Thoracic aorta (tissue), 2 donors: ENCODE measurements around the gene HOXB9. TPM values are rescaled to one million over a fixed set of nuclear protein-coding genes. Genes with fewer than 3 reads are reported as not detected.
A peak's percentile ranks its signal among the peaks of the same experiment; 100 is the strongest.

Source experiments
- ATAC-seq: fragments of 150-250 bp; one replicate; pipeline ENCODE4 v1.8.0; 2017; ENCODE audit warnings: low read depth; ENCODE audit not compliant: insufficient number of reproducible peaks, low FRiP score
- DNase-seq: peaks from one replicate; pipeline ENCODE4 v3.0.0-alpha.2; 2020; ENCODE audit warnings: low spot score
- H3K27ac ChIP-seq, 2 donors: fragments of 200-600 bp; sonication (generic); 1 replicate in 1 of 2; 2 replicates in 1 of 2; pipeline ENCODE4 v1.5.1; 2016; ENCODE audit warnings: mild to moderate bottlenecking in 2 of 2, moderate library complexity in 2 of 2
- H3K27me3 ChIP-seq: fragments of 200-600 bp; sonication (generic); replicated peaks from 2 replicates; pipeline ENCODE4 v1.6.0; 2016; ENCODE audit warnings: mild to moderate bottlenecking; ENCODE audit not compliant: insufficient read depth
- H3K36me3 ChIP-seq: fragments of 200-600 bp; sonication (generic); one replicate; pipeline ENCODE4 v1.5.1; 2016
- H3K4me1 ChIP-seq, 2 donors: fragments of 200-600 bp; sonication (generic); 1 replicate in 1 of 2; 2 replicates in 1 of 2; pipeline versions ENCODE4 v1.5.1 to v1.6.0; 2016; ENCODE audit warnings: low read depth in 2 of 2, mild to moderate bottlenecking in 1 of 2; ENCODE audit not compliant: control insufficient read depth in 1 of 2
- H3K4me3 ChIP-seq: fragments of 200-600 bp; sonication (generic); 2 replicates; pipeline ENCODE4 v1.5.1; 2016; ENCODE audit warnings: mild to moderate bottlenecking
- H3K9me3 ChIP-seq: fragments of 200-600 bp; sonication (generic); 2 replicates; pipeline ENCODE4 v1.5.1; 2016
- CTCF ChIP-seq: fragments of 200-600 bp; sonication (generic); IDR thresholded peaks from one replicate; pipeline ENCODE4 v1.5.1; 2019; ENCODE audit warnings: antibody characterized with exemption
- total RNA-seq, 2 donors: library from RNA; depleted of rRNA; stranded (reverse); fragments of >200 nt; gene quantifications; one replicate each; pipeline versions ENCODE4 v1.1.0 to v1.2.3, GENCODE V29; 2016

Gene HOXB9
- total RNA-seq, 2 donors from 2014 or later: not detected

- Histone ChIP-seq H3K9me3 (no peaks in the 10 kb centered on the region), H3K4me1 (peaks cover 4 to 28% of the 10 kb centered on the region in 2 donors), H3K27me3 (no peaks in the 10 kb centered on the region), H3K36me3 (no peaks in the 10 kb centered on the region), H3K4me3 (peak overlapping the region; percentile 75), H3K27ac (peak overlapping the region; percentile 62 to 65)
- DNase-seq (no peak), ATAC-seq (no peak)
- TF ChIP-seq CTCF: no peak
These were observed 22.0 kb downstream of the HOXB9 start for GRCh38 chr17:48603959-48604769.

- Histone ChIP-seq H3K27me3 (no peaks in the 10 kb centered on the region), H3K36me3 (no peaks in the 10 kb centered on the region), H3K4me1 (peaks cover 9 to 42% of the 10 kb centered on the region in 2 donors), H3K4me3 (peak overlapping the region; percentile 75), H3K9me3 (no peaks in the 10 kb centered on the region), H3K27ac (no peak overlapping the region)
- ATAC-seq (no peak), DNase-seq (no peak)
- no peak for TF ChIP-seq CTCF
These were observed 24.4 kb downstream of the HOXB9 start for GRCh38 chr17:48601539-48602425.

- ATAC-seq (no peak), DNase-seq (no peak)
- Histone ChIP-seq H3K36me3 (no peaks in the 10 kb centered on the region), H3K27me3 (no peaks in the 10 kb centered on the region), H3K4me1 (peaks cover 9 to 46% of the 10 kb centered on the region in 2 donors), H3K27ac (no peak overlapping the region), H3K4me3 (no peak overlapping the region), H3K9me3 (no peaks in the 10 kb centered on the region)
- no peak for TF ChIP-seq CTCF
These were observed 25.0 kb downstream of the HOXB9 start for GRCh38 chr17:48601207-48601538.

DNA sequence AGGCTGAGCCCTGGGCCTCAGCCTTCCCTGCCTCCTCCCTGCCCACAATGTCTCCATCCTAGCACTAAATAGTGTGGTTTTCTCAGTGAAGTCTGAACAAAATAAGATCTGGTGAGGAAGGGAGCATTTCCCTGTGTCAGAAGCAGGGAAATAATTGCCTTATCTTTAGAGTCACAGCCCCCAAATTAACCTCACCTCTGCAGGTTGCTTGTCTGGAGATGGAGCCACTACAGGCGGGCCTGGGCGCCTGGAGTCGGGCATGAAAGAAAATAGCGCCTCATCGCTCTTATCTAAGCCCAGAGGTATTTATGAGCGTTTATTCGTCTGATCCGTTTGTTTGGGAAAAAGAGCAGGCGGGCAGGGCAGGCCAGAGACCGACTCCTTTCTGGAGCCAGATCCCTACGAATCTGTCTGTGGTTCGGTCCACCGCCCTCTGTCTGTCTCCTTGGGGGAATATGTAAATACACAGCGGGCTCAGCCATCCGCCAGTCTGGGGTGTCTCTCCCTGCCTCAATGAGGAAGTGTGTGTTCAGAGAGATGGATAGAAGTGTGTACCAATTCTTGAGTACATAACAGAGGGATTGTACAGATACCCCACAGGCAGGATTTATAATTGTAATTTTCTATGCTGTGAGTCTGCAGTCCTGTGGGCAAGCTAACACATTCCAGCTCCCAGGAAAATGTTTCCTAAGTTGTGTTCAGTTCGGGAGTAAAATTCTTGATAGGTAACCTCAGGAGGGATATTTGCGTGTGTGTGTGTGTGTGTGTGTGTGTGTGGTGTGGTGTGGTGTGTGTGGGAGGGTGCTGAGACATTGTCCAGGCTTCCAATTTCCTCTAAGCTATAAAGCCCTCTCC, 25.7 kb downstream of the HOXB9 start:
- Histone ChIP-seq H3K9me3 (no peaks in the 10 kb centered on the region), H3K27me3 (no peaks in the 10 kb centered on the region), H3K4me3 (no peak overlapping the region), H3K27ac (no peak overlapping the region), H3K4me1 (peaks cover 9 to 46% of the 10 kb centered on the region in 2 donors), H3K36me3 (peaks cover 3% of the 10 kb centered on the region)
- TF ChIP-seq CTCF: no peak
- ATAC-seq: no peak
- no peak for DNase-seq
